Upper lobe of left lung (tissue), 6 donors: Measurements from ENCODE around the gene LHX2. TPM values are rescaled to one million over a fixed set of nuclear protein-coding genes. Genes with fewer than 3 reads are reported as not detected.

Experiments used
- ATAC-seq, 2 donors: fragments of 200-7000 bp; cut with Tn5 transposase; one replicate each; pipeline ENCODE4 v1.9.1; 2022; ENCODE audit warnings: mild to moderate bottlenecking in 2 of 2, moderate library complexity in 2 of 2; ENCODE audit not compliant: low FRiP score in 2 of 2
- DNase-seq, 2 donors: peaks; one replicate each; pipeline ENCODE4 v3.0.0-alpha.2; 2019 to 2020
- H3K27ac ChIP-seq, 4 donors: fragments of 200-600 bp; sonication (generic); one replicate each; pipeline ENCODE4 v1.5.1; 2016 to 2019
- H3K27me3 ChIP-seq, 4 donors: fragments of 200-600 bp; sonication (generic); one replicate each; pipeline ENCODE4 v1.5.1; 2017 to 2019
- H3K36me3 ChIP-seq, 4 donors: fragments of 200-600 bp; sonication (generic); one replicate each; pipeline ENCODE4 v1.5.1; 2016 to 2019
- H3K4me1 ChIP-seq, 4 donors: fragments of 200-600 bp; sonication (generic); one replicate each; pipeline ENCODE4 v1.5.1; 2018 to 2019
- H3K4me3 ChIP-seq, 4 donors: fragments of 200-600 bp; sonication (generic); one replicate each; pipeline ENCODE4 v1.5.1; 2017 to 2019; ENCODE audit warnings: mild to moderate bottlenecking in 2 of 4, moderate library complexity in 1 of 4
- H3K9me3 ChIP-seq, 4 donors: fragments of 200-600 bp; sonication (generic); one replicate each; pipeline ENCODE4 v1.5.1; 2018 to 2019
- EP300 ChIP-seq, 4 donors: sonication (generic); formaldehyde crosslinking; IDR thresholded peaks; one replicate each; pipeline ENCODE4 v1.5.1; 2017; ENCODE audit warnings: antibody characterized with exemption in 4 of 4, control low read depth in 2 of 4
- POLR2A ChIP-seq, 4 donors: fragments of 450-650 bp; IDR thresholded peaks; one replicate each; pipeline ENCODE4 v1.5.1; 2016 to 2017; ENCODE audit warnings: antibody characterized with exemption in 4 of 4, mild to moderate bottlenecking in 2 of 4
- POLR2AphosphoS5 ChIP-seq, 2 donors: sonication (generic); formaldehyde crosslinking; IDR thresholded peaks; one replicate each; pipeline ENCODE4 v1.5.1; 2017; ENCODE audit warnings: antibody characterized with exemption in 2 of 2
- WGBS, 2 donors: methylation state at CpG; one replicate each; pipeline ENCODE4 v1.1.5; 2017 to 2018; 5-methylcytosine and 5-hydroxymethylcytosine counted together
- total RNA-seq, 6 donors: library from RNA; depleted of rRNA in 4 of 6; stranded (reverse); fragments of >200 nt in 4 of 6; gene quantifications; one replicate each; pipeline versions ENCODE4 v1.1.0 to v1.2.1, GENCODE V29; 2016 to 2021
- TF ChIP-seq, protein P1 (sequence below), 6 experiments: fragments of 450-650 bp in 4 of 6; fragments of 200-600 bp in 2 of 6; sonication (generic) in 2 of 6; IDR thresholded peaks; one replicate each; pipeline ENCODE4 v1.5.1; 2016 to 2019; ENCODE audit warnings: antibody characterized with exemption in 6 of 6
- donor health status: DM: no; HTN: no; CAD: no; lungs with moderate emphysema.
- donor health status: DM: no; HTN: yes; CAD: no; lungs with severe emphysema.

LHX2 gene
- total RNA-seq, 6 donors from 2014 or later, result not detected

DNA sequence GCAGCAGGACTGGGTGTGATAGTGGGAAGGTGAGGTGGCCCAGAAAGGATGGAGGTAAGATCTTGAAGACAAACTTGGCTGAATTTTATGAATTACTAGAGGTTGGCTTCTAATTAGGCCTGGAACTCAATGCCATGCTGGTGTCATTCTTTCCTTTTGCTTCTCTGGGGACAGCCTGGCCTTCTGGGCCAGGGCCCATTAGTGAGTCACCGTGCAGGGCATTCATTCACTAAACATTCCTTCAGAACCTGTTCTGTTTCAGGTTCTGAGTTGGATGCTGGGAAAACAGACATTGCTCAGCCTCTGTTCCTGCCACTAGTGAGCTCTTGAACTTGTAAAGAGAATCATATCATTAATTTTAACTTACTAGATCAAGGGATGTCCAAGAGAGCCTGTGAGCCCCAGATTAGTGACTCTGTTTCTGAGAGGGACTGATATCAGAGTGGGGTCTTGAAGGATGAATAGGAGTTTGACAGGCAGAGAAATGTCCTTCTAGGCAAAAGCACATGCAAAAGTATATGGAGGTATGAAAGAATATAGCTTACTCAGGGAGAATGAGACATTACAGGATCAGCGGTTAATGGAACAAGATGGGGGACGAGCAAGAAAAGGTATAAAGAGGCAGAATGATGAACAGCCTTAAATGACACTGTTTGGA, 66.5 kb downstream of the LHX2 start:
- WGBS, 2 donors, result 85% methylated on average over 3 of the region's 3 CpGs
- Histone ChIP-seq H3K9me3 (no peaks in the 10 kb centered on the region), H3K4me3 (no peak overlapping the region), H3K27ac (no peak overlapping the region), H3K4me1 (no peaks in the 10 kb centered on the region), H3K27me3 (no peaks in the 10 kb centered on the region), H3K36me3 (no peaks in the 10 kb centered on the region)
- DNase-seq (no peak), ATAC-seq (no peak)
- TF ChIP-seq EP300 (IDR thresholded peaks at IDR 0.05) (no peak), POLR2A (IDR thresholded peaks at IDR 0.05) (no peak), POLR2AphosphoS5 (IDR thresholded peaks at IDR 0.05) (no peak)
- TF ChIP-seq, protein P1, sequence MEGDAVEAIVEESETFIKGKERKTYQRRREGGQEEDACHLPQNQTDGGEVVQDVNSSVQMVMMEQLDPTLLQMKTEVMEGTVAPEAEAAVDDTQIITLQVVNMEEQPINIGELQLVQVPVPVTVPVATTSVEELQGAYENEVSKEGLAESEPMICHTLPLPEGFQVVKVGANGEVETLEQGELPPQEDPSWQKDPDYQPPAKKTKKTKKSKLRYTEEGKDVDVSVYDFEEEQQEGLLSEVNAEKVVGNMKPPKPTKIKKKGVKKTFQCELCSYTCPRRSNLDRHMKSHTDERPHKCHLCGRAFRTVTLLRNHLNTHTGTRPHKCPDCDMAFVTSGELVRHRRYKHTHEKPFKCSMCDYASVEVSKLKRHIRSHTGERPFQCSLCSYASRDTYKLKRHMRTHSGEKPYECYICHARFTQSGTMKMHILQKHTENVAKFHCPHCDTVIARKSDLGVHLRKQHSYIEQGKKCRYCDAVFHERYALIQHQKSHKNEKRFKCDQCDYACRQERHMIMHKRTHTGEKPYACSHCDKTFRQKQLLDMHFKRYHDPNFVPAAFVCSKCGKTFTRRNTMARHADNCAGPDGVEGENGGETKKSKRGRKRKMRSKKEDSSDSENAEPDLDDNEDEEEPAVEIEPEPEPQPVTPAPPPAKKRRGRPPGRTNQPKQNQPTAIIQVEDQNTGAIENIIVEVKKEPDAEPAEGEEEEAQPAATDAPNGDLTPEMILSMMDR (IDR thresholded peaks at IDR 0.05), result no peak

DNA sequence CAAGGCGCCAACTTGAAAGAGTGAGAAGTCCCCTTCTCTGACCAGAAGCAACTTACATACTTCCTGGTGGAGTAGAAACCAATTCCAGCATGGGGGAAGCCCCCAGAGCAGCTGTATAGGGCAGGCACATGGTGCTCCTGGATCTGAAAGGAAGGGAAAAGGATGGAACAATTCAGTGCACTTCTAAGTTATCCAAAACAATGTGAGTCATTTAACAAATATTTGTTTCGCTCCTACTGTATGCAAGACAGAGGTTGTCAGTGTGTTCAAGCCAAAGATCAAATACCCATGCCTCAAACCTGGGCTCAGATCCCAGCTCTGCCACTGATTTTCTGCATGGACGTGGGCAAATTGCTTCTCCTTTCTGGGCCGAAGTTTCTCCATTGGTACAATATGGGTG, 67.1 kb downstream of the LHX2 start:
- no peak for DNase-seq
- H3K9me3 ChIP-seq, result no peaks in the 10 kb centered on the region
- H3K4me1 ChIP-seq, result no peaks in the 10 kb centered on the region
- H3K27ac ChIP-seq, result no peak overlapping the region
- H3K36me3 ChIP-seq, result no peaks in the 10 kb centered on the region
- no peak overlapping the region for H3K4me3 ChIP-seq
- H3K27me3 ChIP-seq, result no peaks in the 10 kb centered on the region
- ATAC-seq, result no peak
- TF ChIP-seq, protein P1 (IDR thresholded peaks at IDR 0.05), result no peak
- no peak for TF ChIP-seq POLR2A (IDR thresholded peaks at IDR 0.05)
- TF ChIP-seq POLR2AphosphoS5 (IDR thresholded peaks at IDR 0.05), result no peak
- no peak for TF ChIP-seq EP300 (IDR thresholded peaks at IDR 0.05)
- 81 to 92% methylated on average over 4 of the region's 4 CpGs for WGBS, 2 donors

DNA sequence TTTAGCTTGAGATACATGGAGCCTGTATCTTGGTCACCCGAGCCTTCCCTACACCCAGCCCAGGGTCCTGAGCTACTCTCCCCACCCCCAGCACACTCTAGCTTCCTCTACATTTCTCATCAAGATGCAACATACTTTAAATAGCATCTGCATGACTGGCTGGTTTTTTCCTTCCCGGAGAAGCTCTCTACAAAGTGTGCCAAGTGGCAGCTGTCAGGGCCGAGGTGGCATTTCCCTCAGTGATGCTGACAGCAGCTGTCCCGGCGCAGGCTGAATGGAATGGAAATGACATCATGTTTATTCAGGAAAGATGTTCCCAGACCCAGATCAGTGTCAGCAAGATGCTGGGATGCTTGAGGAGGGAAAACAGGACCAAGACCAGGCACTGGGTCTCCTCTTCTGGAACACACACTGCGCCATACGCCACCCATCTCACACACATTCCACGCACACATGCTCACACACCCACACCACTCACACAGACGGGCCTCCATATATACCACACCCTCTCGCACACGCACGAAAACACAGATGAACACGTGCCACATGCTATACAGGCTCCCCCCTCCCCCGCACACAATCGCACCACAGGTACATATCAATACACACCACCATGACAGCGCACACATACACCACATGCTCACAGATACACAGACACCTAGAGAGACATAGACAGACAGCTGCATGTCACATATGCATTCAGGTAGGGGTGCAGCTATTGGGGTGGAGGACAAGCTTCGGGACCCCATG, 67.8 kb downstream of the LHX2 start:
- TF ChIP-seq POLR2AphosphoS5 (IDR thresholded peaks at IDR 0.05) (peak; percentile 36 to 74), POLR2A (IDR thresholded peaks at IDR 0.05) (no peak)
- DNase-seq, result no peak
- H3K4me3 ChIP-seq, result no peak overlapping the region

DNA sequence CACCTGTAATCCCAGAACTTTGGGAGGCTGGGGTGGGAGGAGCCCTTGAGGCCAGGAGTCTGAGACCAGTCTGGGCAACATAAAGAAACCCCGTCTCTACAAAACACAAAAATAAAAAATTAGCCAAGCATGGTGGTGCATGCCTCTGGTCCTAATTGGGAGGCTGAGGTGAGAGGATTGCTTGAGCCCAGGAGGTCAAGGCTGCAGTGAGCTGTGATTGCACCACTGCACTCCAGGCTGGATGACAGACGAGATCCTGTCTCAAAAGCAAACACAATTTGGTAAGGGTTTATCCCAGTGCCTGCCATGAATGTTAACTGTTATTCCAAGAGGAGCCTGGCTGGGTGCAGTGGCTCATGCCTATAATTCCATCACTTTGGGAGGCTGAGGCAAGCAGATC, 71.1 kb downstream of the LHX2 start:
- 65 to 76% methylated on average over 2 of the region's 2 CpGs for WGBS, 2 donors
- ATAC-seq (no peak), DNase-seq (no peak)
- Histone ChIP-seq H3K9me3 (peaks cover 0 to 11% (median 0%) of the 10 kb centered on the region in 4 donors), H3K27ac (no peak overlapping the region), H3K36me3 (no peaks in the 10 kb centered on the region), H3K4me3 (no peak overlapping the region), H3K4me1 (no peaks in the 10 kb centered on the region), H3K27me3 (no peaks in the 10 kb centered on the region)
- TF ChIP-seq POLR2AphosphoS5 (IDR thresholded peaks at IDR 0.05) (no peak), EP300 (IDR thresholded peaks at IDR 0.05) (no peak), POLR2A (IDR thresholded peaks at IDR 0.05) (no peak)
- TF ChIP-seq, protein P1 (IDR thresholded peaks at IDR 0.05), result no peak

More for the DNA sequence above, 67.8 kb downstream of the LHX2 start:
- ATAC-seq, result peak in 1 of 2 donors; percentile 46
- H3K9me3 ChIP-seq, result no peaks in the 10 kb centered on the region
- H3K4me1 ChIP-seq, result no peaks in the 10 kb centered on the region
- H3K36me3 ChIP-seq, result no peaks in the 10 kb centered on the region
- 72 to 79% methylated on average over 16 to 17 of the region's 17 CpGs for WGBS, 2 donors
- no peak overlapping the region for H3K27ac ChIP-seq
- no peaks in the 10 kb centered on the region for H3K27me3 ChIP-seq

Other genes starting within 250 kb of the LHX2 start
- 10 to 100 TPM in 5 of 6 donors, 1 to 10 TPM in 1; 9.8 to 46.1 (median 16.0) TPM for gene DENND1A, start 81.6 kb upstream of the LHX2 start, total RNA-seq
- gene NEK6, start 246.2 kb downstream of the LHX2 start, total RNA-seq, result 100 to 1,000 TPM in 2 of 6 donors, 10 to 100 TPM in 4; 33.8 to 144 (median 59.7) TPM